HEK293 (cell line): ENCODE measurements around the gene EDARADD.

ENCODE experiments used
- AEBP2 ChIP-seq: fragments of 450-650 bp; formaldehyde crosslinking; IDR thresholded peaks from 2 replicates; pipeline ENCODE4 v1.5.1; 2016; ENCODE audit warnings: missing biosample characterization, missing genetic modification characterization, borderline replicate concordance
- EGR2 ChIP-seq: fragments of 450-650 bp; formaldehyde crosslinking; IDR thresholded peaks from 2 replicates; pipeline ENCODE4 v1.5.1; 2016; ENCODE audit warnings: low read depth, missing biosample characterization, missing genetic modification characterization
- GLI4 ChIP-seq: fragments of 450-650 bp; formaldehyde crosslinking; IDR thresholded peaks from 2 replicates; pipeline ENCODE4 v1.5.1; 2016; ENCODE audit warnings: missing biosample characterization, missing genetic modification characterization
- INSM2 ChIP-seq: fragments of 450-650 bp; formaldehyde crosslinking; IDR thresholded peaks from 2 replicates; pipeline ENCODE4 v1.5.1; 2016; ENCODE audit warnings: missing biosample characterization, missing genetic modification characterization
- MYNN ChIP-seq: fragments of 450-650 bp; formaldehyde crosslinking; IDR thresholded peaks from 2 replicates; pipeline ENCODE4 v1.5.1; 2016; ENCODE audit warnings: missing biosample characterization, missing genetic modification characterization, borderline replicate concordance
- PRDM1 ChIP-seq: fragments of 450-650 bp; formaldehyde crosslinking; IDR thresholded peaks from 2 replicates; pipeline ENCODE4; 2016; ENCODE audit warnings: missing biosample characterization, missing genetic modification characterization
- PRDM4 ChIP-seq: fragments of 450-650 bp; formaldehyde crosslinking; IDR thresholded peaks from 2 replicates; pipeline ENCODE4 v1.5.1; 2017; ENCODE audit warnings: missing biosample characterization, missing genetic modification characterization
- SETDB1 ChIP-seq: IDR thresholded peaks from one replicate; pipeline ENCODE4 v1.6.1; 2017; ENCODE audit warnings: mild to moderate bottlenecking, low read length, moderate library complexity, mixed read lengths; ENCODE audit not compliant: insufficient read length
- TCF7L2 ChIP-seq: IDR thresholded peaks from 2 replicates; pipeline ENCODE4 v1.6.1; 2011; ENCODE audit warnings: low read depth, mild to moderate bottlenecking, inconsistent platforms, low read length, moderate library complexity, borderline replicate concordance
- ZBTB1 ChIP-seq: fragments of 450-650 bp; formaldehyde crosslinking; IDR thresholded peaks from 2 replicates; pipeline ENCODE4 v1.5.1; 2016; ENCODE audit warnings: missing biosample characterization, missing genetic modification characterization
- ZBTB20 ChIP-seq: fragments of 450-650 bp; formaldehyde crosslinking; IDR thresholded peaks from 2 replicates; pipeline ENCODE4 v1.5.1; 2016; ENCODE audit warnings: missing biosample characterization, missing genetic modification characterization
- ZBTB8A ChIP-seq: fragments of 450-650 bp; formaldehyde crosslinking; IDR thresholded peaks from 2 replicates; pipeline ENCODE4 v1.5.1; 2016; ENCODE audit warnings: missing biosample characterization, missing genetic modification characterization
- ZNF121 ChIP-seq: fragments of 450-650 bp; formaldehyde crosslinking; IDR thresholded peaks from 2 replicates; pipeline ENCODE4 v1.5.1; 2016; ENCODE audit warnings: missing biosample characterization, missing genetic modification characterization
- ZNF146 ChIP-seq: fragments of 450-650 bp; formaldehyde crosslinking; IDR thresholded peaks from 2 replicates; pipeline ENCODE4 v1.5.1; 2016; ENCODE audit warnings: missing biosample characterization, missing genetic modification characterization
- ZNF16 ChIP-seq: fragments of 450-650 bp; formaldehyde crosslinking; IDR thresholded peaks from 2 replicates; pipeline ENCODE4 v1.5.1; 2016; ENCODE audit warnings: low read depth, missing biosample characterization, missing genetic modification characterization
- ZNF174 ChIP-seq: fragments of 450-650 bp; formaldehyde crosslinking; IDR thresholded peaks from 2 replicates; pipeline ENCODE4 v1.5.0; 2017; ENCODE audit warnings: missing biosample characterization, mild to moderate bottlenecking, missing genetic modification characterization
- ZNF26 ChIP-seq: fragments of 450-650 bp; formaldehyde crosslinking; IDR thresholded peaks from 2 replicates; pipeline ENCODE4 v1.5.1; 2016; ENCODE audit warnings: missing biosample characterization, missing genetic modification characterization
- ZNF341 ChIP-seq: fragments of 450-650 bp; formaldehyde crosslinking; IDR thresholded peaks from 2 replicates; pipeline ENCODE4; 2016; ENCODE audit warnings: low read depth, missing biosample characterization, missing genetic modification characterization
- ZNF354C ChIP-seq: fragments of 450-650 bp; formaldehyde crosslinking; IDR thresholded peaks from 2 replicates; pipeline ENCODE4 v1.5.1; 2016; ENCODE audit warnings: missing biosample characterization, missing genetic modification characterization, low read depth, borderline replicate concordance
- ZNF362 ChIP-seq: fragments of 450-650 bp; formaldehyde crosslinking; IDR thresholded peaks from 2 replicates; pipeline ENCODE4 v1.5.1; 2016; ENCODE audit warnings: missing biosample characterization, missing genetic modification characterization
- ZNF391 ChIP-seq: fragments of 450-650 bp; formaldehyde crosslinking; IDR thresholded peaks from 2 replicates; pipeline ENCODE4 v1.5.1; 2016; ENCODE audit warnings: low read depth, missing biosample characterization, missing genetic modification characterization, borderline replicate concordance
- ZNF394 ChIP-seq: fragments of 450-650 bp; formaldehyde crosslinking; IDR thresholded peaks from 2 replicates; pipeline ENCODE4 v1.5.1; 2016; ENCODE audit warnings: missing biosample characterization, missing genetic modification characterization, mild to moderate bottlenecking, moderate library complexity, borderline replicate concordance
- ZNF501 ChIP-seq: fragments of 450-650 bp; formaldehyde crosslinking; IDR thresholded peaks from 2 replicates; pipeline ENCODE4 v1.5.1; 2016; ENCODE audit warnings: missing biosample characterization, missing genetic modification characterization
- ZNF514 ChIP-seq: fragments of 450-650 bp; formaldehyde crosslinking; IDR thresholded peaks from 2 replicates; pipeline ENCODE4 v1.5.1; 2016; ENCODE audit warnings: missing biosample characterization, missing genetic modification characterization
- ZNF529 ChIP-seq: fragments of 450-650 bp; formaldehyde crosslinking; IDR thresholded peaks from 2 replicates; pipeline ENCODE4 v1.5.1; 2017; ENCODE audit warnings: missing genetic modification characterization, missing biosample characterization; ENCODE audit not compliant: insufficient replicate concordance
- ZNF580 ChIP-seq: fragments of 450-650 bp; formaldehyde crosslinking; IDR thresholded peaks from 2 replicates; pipeline ENCODE4 v1.5.1; 2016; ENCODE audit warnings: missing biosample characterization, missing genetic modification characterization
- ZNF629 ChIP-seq: fragments of 450-650 bp; formaldehyde crosslinking; IDR thresholded peaks from 2 replicates; pipeline ENCODE4 v1.5.1; 2017; ENCODE audit warnings: missing biosample characterization, missing genetic modification characterization
- ZNF76 ChIP-seq: fragments of 450-650 bp; formaldehyde crosslinking; IDR thresholded peaks from 2 replicates; pipeline ENCODE4; 2016; ENCODE audit warnings: low read depth, missing biosample characterization, missing genetic modification characterization, borderline replicate concordance
- ZNF776 ChIP-seq: fragments of 450-650 bp; formaldehyde crosslinking; IDR thresholded peaks from 2 replicates; pipeline ENCODE4 v1.5.0; 2017; ENCODE audit warnings: missing biosample characterization, missing genetic modification characterization, borderline replicate concordance
- ZNF792 ChIP-seq: fragments of 450-650 bp; formaldehyde crosslinking; IDR thresholded peaks from 2 replicates; pipeline ENCODE4 v1.5.1; 2016; ENCODE audit warnings: missing biosample characterization, missing genetic modification characterization
- ZSCAN16 ChIP-seq: fragments of 450-650 bp; formaldehyde crosslinking; IDR thresholded peaks from 2 replicates; pipeline ENCODE4 v1.5.1; 2016; ENCODE audit warnings: missing biosample characterization, missing genetic modification characterization
- ZSCAN23 ChIP-seq: fragments of 450-650 bp; formaldehyde crosslinking; IDR thresholded peaks from 2 replicates; pipeline ENCODE4 v1.5.1; 2016; ENCODE audit warnings: missing biosample characterization, missing genetic modification characterization

Gene EDARADD

GRCh38 chr1:236395230-236395946, 1.3 kb downstream of the EDARADD start (continued):
- no peak for TF ChIP-seq PRDM4 (tag by site-specific recombination)
- peak; percentile 26; the same call in 1 of the 2 replicates for TF ChIP-seq ZNF394 (tag by site-specific recombination)
- no peak for TF ChIP-seq ZNF514 (tag by site-specific recombination)
- peak; percentile 89; the same call in 1 of the 2 replicates for TF ChIP-seq ZNF792 (tag by site-specific recombination)
- peak; percentile 67; the same call in 1 of the 2 replicates for TF ChIP-seq ZNF629 (tag by site-specific recombination)
- peak; percentile 99 for TF ChIP-seq ZBTB20 (tag by site-specific recombination)
- TF ChIP-seq INSM2 (tag by site-specific recombination) = peak; percentile 62
- 0 out of 2 replicates have a peak, but pooled peaks have one; percentile 8 for TF ChIP-seq TCF7L2
- TF ChIP-seq ZBTB8A (tag by site-specific recombination) = peak; percentile 93
- no peak for TF ChIP-seq ZNF529 (tag by site-specific recombination)
- no peak for TF ChIP-seq ZNF146 (tag by site-specific recombination)
- TF ChIP-seq ZNF354C (tag by site-specific recombination) = no peak
- TF ChIP-seq ZNF362 (tag by site-specific recombination) = no peak
- TF ChIP-seq ZNF26 (tag by site-specific recombination) = no peak
- TF ChIP-seq ZBTB1 (tag by site-specific recombination) = 0 out of 2 replicates have a peak, but pooled peaks have one; percentile 15
- TF ChIP-seq MYNN (tag by site-specific recombination) = no peak
- TF ChIP-seq SETDB1 = no peak
- TF ChIP-seq ZSCAN23 (tag by site-specific recombination) = peak; percentile 64; the same call in 1 of the 2 replicates
- TF ChIP-seq ZNF76 (tag by site-specific recombination) = peak; percentile 74
- TF ChIP-seq ZNF121 (tag by site-specific recombination) = no peak
- no peak for TF ChIP-seq ZNF174 (tag by site-specific recombination)
- no peak for TF ChIP-seq ZNF16 (tag by site-specific recombination)
- TF ChIP-seq AEBP2 (tag by site-specific recombination) = no peak
- TF ChIP-seq ZNF501 (tag by site-specific recombination) = peak; percentile 74
- TF ChIP-seq ZSCAN16 = no peak; the same call in 1 of the 2 replicates
- peak; percentile 58 for TF ChIP-seq PRDM1 (tag by site-specific recombination)
- TF ChIP-seq EGR2 (tag by site-specific recombination) = peak; percentile 89
- peak; percentile 67; the same call in 1 of the 2 replicates for TF ChIP-seq ZNF391 (tag by site-specific recombination)
- peak; percentile 65 for TF ChIP-seq ZNF341 (tag by site-specific recombination)
- no peak for TF ChIP-seq ZNF776
- peak; percentile 84 for TF ChIP-seq GLI4 (tag by site-specific recombination)
- peak; percentile 56; the same call in 1 of the 2 replicates for TF ChIP-seq ZNF580 (tag by site-specific recombination)
